GM18909 (cell line): ENCODE data around the gene UTP4.

ENCODE experiments used
- ATAC-seq: cut with Tn5 transposase; IDR thresholded peaks from one replicate; pipeline ENCODE4 v1.9.1; 2021; ENCODE audit warnings: mild to moderate bottlenecking; ENCODE audit not compliant: unreplicated experiment, poor library complexity

The UTP4 gene

DNA sequence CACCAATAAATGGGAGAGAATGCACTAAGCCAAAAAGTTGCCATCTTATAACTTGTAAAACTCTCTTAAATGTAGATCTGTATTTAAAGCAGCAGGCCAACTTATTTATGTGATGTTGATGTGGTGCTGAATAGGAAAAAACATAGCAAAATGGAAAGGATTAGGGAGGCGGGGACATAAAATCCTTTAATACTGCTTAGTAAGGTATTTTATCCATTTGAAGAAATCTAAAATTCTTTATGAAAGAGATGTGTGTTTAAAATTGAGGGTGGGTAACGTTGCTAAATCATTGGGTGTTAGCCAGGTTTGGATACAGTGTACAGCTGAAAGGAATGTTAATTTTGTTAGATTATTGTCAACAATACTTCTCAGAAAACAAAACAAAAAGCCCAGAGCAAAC lies 68.8 kb downstream of the UTP4 start:
- ATAC-seq: no peak

DNA sequence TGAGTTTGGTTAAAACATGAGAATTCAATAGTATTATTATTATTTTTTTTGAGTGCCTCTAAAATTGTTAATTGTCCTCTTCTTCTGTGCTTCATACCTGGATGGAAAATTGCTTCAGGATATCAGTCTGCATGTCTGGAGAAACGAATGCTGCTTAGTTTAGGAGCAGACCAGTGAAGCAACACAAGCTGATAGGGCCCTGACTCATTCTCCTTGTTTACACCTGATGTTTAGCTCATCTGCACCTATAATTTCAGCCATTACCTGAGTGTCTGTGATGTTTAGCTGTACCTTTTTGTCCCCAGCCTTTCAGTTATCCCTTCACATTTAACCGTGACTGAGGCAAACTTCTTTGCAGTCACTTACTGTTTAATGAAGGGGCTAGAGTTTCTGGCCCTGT lies 69.3 kb downstream of the UTP4 start:
- no peak for ATAC-seq

DNA sequence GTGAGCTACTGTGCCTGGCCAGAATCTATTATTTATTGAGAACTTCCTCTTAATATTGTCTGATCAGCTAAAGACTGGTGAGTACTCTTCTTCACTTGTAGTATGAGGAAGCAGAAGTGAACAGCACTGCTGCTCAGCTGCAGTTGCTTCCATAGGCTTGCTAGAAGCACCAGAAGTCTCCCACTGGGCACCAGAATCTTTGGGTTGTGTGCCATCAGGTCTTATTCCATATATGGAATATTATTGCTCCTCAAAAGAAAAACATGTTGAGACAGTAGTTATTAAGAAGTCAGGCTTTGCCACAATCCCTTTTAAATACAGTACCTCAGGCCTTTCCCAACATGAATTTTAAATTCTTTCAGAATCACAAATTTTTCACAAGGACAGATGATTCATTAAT lies 71.7 kb downstream of the UTP4 start:
- no peak for ATAC-seq

DNA sequence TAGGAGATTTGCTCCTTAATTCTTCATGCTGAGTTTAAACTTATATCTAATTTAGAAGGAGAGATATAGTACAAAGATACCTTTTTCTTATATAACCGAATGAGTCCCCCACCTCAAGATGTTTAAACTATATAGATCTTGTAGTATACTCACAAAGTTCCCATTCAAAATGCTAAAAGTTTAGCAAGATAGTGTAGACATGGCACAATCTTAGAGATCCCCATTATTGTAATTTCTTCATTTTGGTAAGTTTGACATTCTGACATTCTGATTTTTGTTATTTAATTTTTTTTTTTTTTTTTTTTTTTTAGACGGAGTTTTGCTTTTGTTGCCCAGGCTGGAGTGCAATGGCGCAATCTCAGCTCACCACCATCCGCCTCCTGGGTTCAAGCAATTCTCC lies 77.3 kb downstream of the UTP4 start:
- ATAC-seq: no peak

DNA sequence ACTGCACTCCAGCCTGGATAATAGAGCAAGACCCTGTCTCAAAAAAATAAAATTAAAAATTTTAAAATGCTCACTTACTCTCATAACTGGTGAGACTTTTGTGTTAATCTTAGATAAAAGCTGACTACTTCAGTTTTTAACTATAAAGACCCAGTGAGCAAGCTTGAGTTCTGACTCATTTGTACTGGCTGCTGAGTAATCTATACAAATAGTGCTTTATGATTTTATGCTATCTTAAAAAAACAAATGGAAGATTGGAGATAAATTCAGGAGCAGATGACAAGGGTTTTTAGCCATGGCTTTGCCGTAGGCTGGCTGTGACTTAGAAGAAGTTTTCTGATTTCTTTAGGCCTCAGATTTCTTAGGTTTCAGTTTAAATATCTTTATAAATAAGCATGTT lies 85.0 kb downstream of the UTP4 start:
- no peak for ATAC-seq
